ENCODE results near the gene PLEKHJ1. TPM values are rescaled to one million over a fixed set of nuclear protein-coding genes. Genes with fewer than 3 reads are reported as not detected.

The PLEKHJ1 gene
- total and polyA plus RNA-seq, 9 of the 15 experiments (the other 6 are each of a cell fraction or from before 2014, with no cell fraction given): 1.5 to 188 (median 63.9) TPM

- TF ChIP-seq ARID4B (CRISPR knock-in tag; IDR thresholded peaks at IDR 0.05) (peak; percentile 37; the same call in 1 of the 2 replicates), DDX20 (tag; IDR thresholded peaks at IDR 0.05; ENCODE audit: low read depth) (no peak), SMARCA4 (IDR thresholded peaks at IDR 0.05) (no peak), RNF2 (IDR thresholded peaks at IDR 0.05) (peak; percentile 26; the same call in 1 of the 2 replicates), PKNOX1 (IDR thresholded peaks at IDR 0.05) (peak; percentile 48), RBM14 (IDR thresholded peaks at IDR 0.05; ENCODE audit: borderline replicate concordance, insufficient read depth, low read depth, low read length) (no peak), VEZF1 (CRISPR knock-in tag; IDR thresholded peaks at IDR 0.05) (peak; percentile 76), RUNX1 (IDR thresholded peaks at IDR 0.05; ENCODE audit: low read depth) (no peak), ETV1 (tag; conservative IDR thresholded peaks at IDR 0.05; ENCODE audit: low read depth) (peak; percentile 44; the same call in 1 of the 2 replicates), TFAP4 (CRISPR knock-in tag; IDR thresholded peaks at IDR 0.05; ENCODE audit: borderline replicate concordance) (peak; percentile 87), E2F6 (IDR thresholded peaks at IDR 0.05; ENCODE audit: borderline replicate concordance in 1 of 2, extremely low read depth in 1 of 2, insufficient read depth in 1 of 2, insufficient read length in 1 of 2, low read depth in 1 of 2, low read length in 1 of 2, poor library complexity in 1 of 2, severe bottlenecking in 1 of 2) (peak in 1 of 2 experiments; percentile 37), RAD21 (CRISPR knock-in tag; conservative IDR thresholded peaks at IDR 0.05 in 1 of 2, IDR thresholded peaks at IDR 0.05 in 1 of 2) (0 out of 4 replicates have a peak, but pooled peaks of 1 of the 2 experiments have one; percentile 15), ZNF449 (CRISPR knock-in tag; IDR thresholded peaks at IDR 0.05) (no peak), TEAD1 (CRISPR knock-in tag; IDR thresholded peaks at IDR 0.05) (0 out of 4 replicates have a peak, but pooled peaks of 1 of the 2 experiments have one; percentile 31)
These were observed 46.1 kb upstream of the PLEKHJ1 start, which contains the start of gene PEAK3 (continued) for GRCh38 chr19:2282062-2282861.

Data from K562 (cell line).